HCT116 (cell line): ENCODE results near the gene STARD5. TPM values are rescaled to one million over a fixed set of nuclear protein-coding genes. Genes with fewer than 3 reads are reported as not detected.

Experiments
- ATAC-seq: fragments of 200-7000 bp; cut with Tn5 transposase; 2 replicates; pipeline ENCODE4 v1.9.1; 2020; ENCODE audit warnings: mild to moderate bottlenecking, moderate library complexity
- BruUV-seq: library from RNA; stranded (reverse); fragments of 400-500 nt; replicated peaks from 2 replicates; lab custom pipeline; 2021; lab: Mats Ljungman, UMichigan
- CTCF ChIA-PET: fragments of 300-600 bp; sonication (Branson Sonifier 250); formaldehyde crosslinking; loops from one replicate; lab custom pipeline; 2021; ENCODE audit warnings: antibody characterized with exemption; lab: Charles Lee
- POLR2A ChIA-PET: fragments of 300-600, 350-600 bp; sonication (Branson Sonifier 250); formaldehyde crosslinking; loops from one replicate; lab custom pipeline; 2021; ENCODE audit warnings: antibody characterized with exemption; lab: Charles Lee
- RAD21 ChIA-PET, 2 experiments: fragments of 300-600 bp; sonication (Branson Sonifier 250); formaldehyde crosslinking; loops; one replicate each; lab custom pipeline; 2023; ENCODE audit warnings: low total read pairs in 2 of 2; ENCODE audit not compliant: uncharacterized antibody in 2 of 2, unreplicated experiment in 2 of 2, low non-redundant PET in 1 of 2; lab: Charles Lee
- DNase-seq: peaks from one replicate; pipeline ENCODE4 v3.0.0-alpha.2; 2010; ENCODE audit warnings: low read depth, low spot score
- H2AFZ ChIP-seq: fragments of 200-600 bp; shearing (Covaris generic), sonication (generic); 2 replicates; pipeline ENCODE4 v1.6.1; 2017; ENCODE audit warnings: low read depth, mixed run types, mixed read lengths, antibody characterized with exemption, low read length; ENCODE audit not compliant: poor library complexity, severe bottlenecking
- H3K27ac ChIP-seq: 2 replicates; pipeline ENCODE4 v1.5.1; 2012; ENCODE audit warnings: low read depth, low read length
- H3K27me3 ChIP-seq: fragments of 200-600 bp; sonication (generic); 2 replicates; pipeline ENCODE4 v1.6.1; 2016; ENCODE audit warnings: mixed run types, low read length, mixed read lengths; ENCODE audit not compliant: insufficient read depth
- H3K36me3 ChIP-seq, 2 experiments: fragments of 200-500 bp in 1 of 2; fragments of 200-600 bp in 1 of 2; sonication (Bioruptor generic) in 1 of 2; sonication (generic) in 1 of 2; 2 replicates each; pipeline versions ENCODE4 v1.5.1 to v1.6.1; 2014 to 2016; ENCODE audit warnings: low read length in 2 of 2, inconsistent platforms in 1 of 2, mixed read lengths in 1 of 2, mixed run types in 1 of 2; ENCODE audit not compliant: insufficient read depth in 2 of 2, control insufficient read depth in 1 of 2
- H3K4me1 ChIP-seq, 2 experiments: fragments of 200-600 bp in 1 of 2; sonication (generic) in 1 of 2; 2 replicates each; pipeline versions ENCODE4 v1.5.1 to v1.6.1; 2012 to 2017; ENCODE audit warnings: low read length in 2 of 2, inconsistent platforms in 1 of 2, mild to moderate bottlenecking in 1 of 2, mixed read lengths in 1 of 2, mixed run types in 1 of 2, moderate library complexity in 1 of 2; ENCODE audit not compliant: insufficient read depth in 2 of 2, control insufficient read depth in 1 of 2
- H3K4me2 ChIP-seq: fragments of 200-600 bp; sonication (generic); 2 replicates; pipeline ENCODE4 v1.6.1; 2017; ENCODE audit warnings: mixed run types, low read length, mixed read lengths
- H3K4me3 ChIP-seq, 2 experiments: fragments of 200-600 bp in 1 of 2; sonication (generic) in 1 of 2; replicated peaks in 1 of 2; 2 replicates each; pipeline ENCODE4 v1.5.1; 2011 to 2016; ENCODE audit warnings: low read length in 2 of 2, control low read depth in 1 of 2, low read depth in 1 of 2, mild to moderate bottlenecking in 1 of 2, mixed read lengths in 1 of 2, mixed run types in 1 of 2
- H3K79me2 ChIP-seq: fragments of 200-600 bp; sonication (generic); 2 replicates; pipeline ENCODE4 v1.6.1; 2017; ENCODE audit warnings: mild to moderate bottlenecking, mixed run types, low read length, moderate library complexity, mixed read lengths; ENCODE audit not compliant: insufficient read depth
- H3K9ac ChIP-seq: fragments of 200-600 bp; sonication (generic); 2 replicates; pipeline ENCODE4 v1.6.1; 2016; ENCODE audit warnings: low read length, mixed read lengths
- H3K9me2 ChIP-seq: fragments of 200-600 bp; sonication (generic), shearing (Covaris generic); 2 replicates; pipeline ENCODE4 v1.6.1; 2017; ENCODE audit warnings: mixed run types, mild to moderate bottlenecking, moderate library complexity; ENCODE audit not compliant: insufficient read depth
- H3K9me3 ChIP-seq, 2 experiments: fragments of 200-500 bp in 1 of 2; fragments of 200-600 bp in 1 of 2; sonication (Bioruptor generic) in 1 of 2; sonication (generic) in 1 of 2; 2 replicates each; pipeline ENCODE4 v1.6.1; 2014 to 2017; ENCODE audit warnings: low read length in 2 of 2, mixed read lengths in 2 of 2, inconsistent platforms in 1 of 2, low read depth in 1 of 2, mild to moderate bottlenecking in 1 of 2, mixed run types in 1 of 2, moderate library complexity in 1 of 2; ENCODE audit not compliant: control insufficient read depth in 1 of 2, insufficient read depth in 1 of 2
- H4K20me1 ChIP-seq: fragments of 200-600 bp; sonication (generic), shearing (Covaris generic); 2 replicates; pipeline ENCODE4 v1.6.1; 2017; ENCODE audit warnings: mixed run types, mild to moderate bottlenecking, moderate library complexity; ENCODE audit not compliant: insufficient read depth
- CBX3 ChIP-seq: IDR thresholded peaks from 2 replicates; pipeline ENCODE4 v1.6.1; 2012; ENCODE audit warnings: low read depth
- EGR1 ChIP-seq: IDR thresholded peaks from 2 replicates; pipeline ENCODE4 v1.6.1; 2012; ENCODE audit warnings: low read depth
- EZH2 ChIP-seq: fragments of 200-600 bp; sonication (generic); IDR thresholded peaks from 2 replicates; pipeline ENCODE4 v1.6.1; 2017; ENCODE audit warnings: antibody characterized with exemption, mixed run types
- JUND ChIP-seq: IDR thresholded peaks from 2 replicates; pipeline ENCODE4 v1.6.1; 2012
- MAX ChIP-seq: IDR thresholded peaks from 2 replicates; pipeline ENCODE4 v1.6.1; 2012
- RAD21 ChIP-seq: IDR thresholded peaks from 2 replicates; pipeline ENCODE4 v1.6.1; 2012; ENCODE audit warnings: low read depth, mild to moderate bottlenecking
- SRF ChIP-seq: IDR thresholded peaks from 2 replicates; pipeline ENCODE4 v1.6.1; 2012; ENCODE audit warnings: low read depth
- TCF7L2 ChIP-seq: IDR thresholded peaks from 2 replicates; pipeline ENCODE4 v1.7.0; 2011; ENCODE audit warnings: borderline replicate concordance, inconsistent platforms; ENCODE audit not compliant: insufficient read depth, insufficient read length; ENCODE audit errors: extremely low read depth
- ZBTB33 ChIP-seq: IDR thresholded peaks from 2 replicates; pipeline ENCODE4 v1.6.1; 2011; ENCODE audit warnings: mild to moderate bottlenecking, low read length, moderate library complexity; ENCODE audit not compliant: insufficient replicate concordance; ENCODE audit errors: extremely low read depth
- ZNF274 ChIP-seq: fragments of 200-500 bp; sonication (Bioruptor generic); IDR thresholded peaks from 2 replicates; pipeline ENCODE4 v1.6.1; 2014; ENCODE audit warnings: mild to moderate bottlenecking, low read depth, low read length, inconsistent platforms
- intact Hi-C: fragments of 100-400 bp; cut with micrococcal nuclease; formaldehyde crosslinking; loops from 2 replicates; pipeline ENCODE4 v1.10.0; 2022
- total RNA-seq: library from RNA; stranded (reverse); gene quantifications from one replicate; pipeline ENCODE4 v1.2.1, GENCODE V29; 2021; ENCODE audit not compliant: unreplicated experiment
- TF ChIP-seq, protein P1 (sequence below): IDR thresholded peaks from 2 replicates; pipeline ENCODE4 v1.6.1; 2012; ENCODE audit warnings: low read depth

Gene STARD5
- total RNA-seq, 1 experiment from 2014 or later: 4.0 TPM

DNA sequence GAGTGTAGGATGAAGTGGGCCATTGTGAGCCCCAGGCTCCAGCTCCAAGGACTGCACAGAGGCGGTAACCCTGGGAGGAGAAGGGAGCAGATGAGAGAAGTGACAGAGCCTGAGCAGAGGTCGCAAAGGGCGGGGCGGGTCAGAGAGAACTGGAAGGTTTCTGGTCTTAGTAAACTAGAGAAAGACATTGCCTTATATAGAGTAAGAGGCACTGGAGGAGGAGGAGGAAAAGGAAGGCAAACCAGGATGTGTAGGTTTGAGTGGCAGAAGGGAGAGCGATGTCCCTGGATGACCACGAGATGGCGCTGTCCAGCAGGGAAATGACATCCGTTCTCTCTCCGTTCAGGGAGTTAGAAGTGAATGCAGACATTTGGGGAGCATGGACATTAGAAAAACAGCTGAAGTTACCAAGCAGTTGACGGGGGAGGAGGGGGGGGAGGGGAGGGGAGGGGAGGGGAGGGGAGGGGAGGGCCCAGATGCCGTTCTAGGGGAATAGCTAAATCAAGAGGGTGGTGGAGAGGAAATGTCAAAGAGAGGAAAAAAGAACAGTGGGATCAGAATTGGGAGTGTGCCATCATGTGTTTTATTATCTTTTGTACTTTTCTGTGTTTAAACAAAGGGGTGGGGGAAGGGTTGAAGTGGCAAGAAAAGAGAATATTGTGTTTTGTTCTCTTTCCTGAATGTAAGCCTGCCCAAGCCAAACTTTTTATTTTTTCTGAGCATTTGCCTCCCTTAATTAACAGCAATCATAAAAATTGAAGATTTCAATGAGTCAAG lies 48.8 kb downstream of the STARD5 start (continued):
- TF ChIP-seq, protein P1, sequence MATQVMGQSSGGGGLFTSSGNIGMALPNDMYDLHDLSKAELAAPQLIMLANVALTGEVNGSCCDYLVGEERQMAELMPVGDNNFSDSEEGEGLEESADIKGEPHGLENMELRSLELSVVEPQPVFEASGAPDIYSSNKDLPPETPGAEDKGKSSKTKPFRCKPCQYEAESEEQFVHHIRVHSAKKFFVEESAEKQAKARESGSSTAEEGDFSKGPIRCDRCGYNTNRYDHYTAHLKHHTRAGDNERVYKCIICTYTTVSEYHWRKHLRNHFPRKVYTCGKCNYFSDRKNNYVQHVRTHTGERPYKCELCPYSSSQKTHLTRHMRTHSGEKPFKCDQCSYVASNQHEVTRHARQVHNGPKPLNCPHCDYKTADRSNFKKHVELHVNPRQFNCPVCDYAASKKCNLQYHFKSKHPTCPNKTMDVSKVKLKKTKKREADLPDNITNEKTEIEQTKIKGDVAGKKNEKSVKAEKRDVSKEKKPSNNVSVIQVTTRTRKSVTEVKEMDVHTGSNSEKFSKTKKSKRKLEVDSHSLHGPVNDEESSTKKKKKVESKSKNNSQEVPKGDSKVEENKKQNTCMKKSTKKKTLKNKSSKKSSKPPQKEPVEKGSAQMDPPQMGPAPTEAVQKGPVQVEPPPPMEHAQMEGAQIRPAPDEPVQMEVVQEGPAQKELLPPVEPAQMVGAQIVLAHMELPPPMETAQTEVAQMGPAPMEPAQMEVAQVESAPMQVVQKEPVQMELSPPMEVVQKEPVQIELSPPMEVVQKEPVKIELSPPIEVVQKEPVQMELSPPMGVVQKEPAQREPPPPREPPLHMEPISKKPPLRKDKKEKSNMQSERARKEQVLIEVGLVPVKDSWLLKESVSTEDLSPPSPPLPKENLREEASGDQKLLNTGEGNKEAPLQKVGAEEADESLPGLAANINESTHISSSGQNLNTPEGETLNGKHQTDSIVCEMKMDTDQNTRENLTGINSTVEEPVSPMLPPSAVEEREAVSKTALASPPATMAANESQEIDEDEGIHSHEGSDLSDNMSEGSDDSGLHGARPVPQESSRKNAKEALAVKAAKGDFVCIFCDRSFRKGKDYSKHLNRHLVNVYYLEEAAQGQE: no peak
- peak; percentile 44; the same call in 1 of the 2 replicates for TF ChIP-seq SRF
- TF ChIP-seq RAD21: peak; percentile 93
- no peak for TF ChIP-seq ZNF274

DNA sequence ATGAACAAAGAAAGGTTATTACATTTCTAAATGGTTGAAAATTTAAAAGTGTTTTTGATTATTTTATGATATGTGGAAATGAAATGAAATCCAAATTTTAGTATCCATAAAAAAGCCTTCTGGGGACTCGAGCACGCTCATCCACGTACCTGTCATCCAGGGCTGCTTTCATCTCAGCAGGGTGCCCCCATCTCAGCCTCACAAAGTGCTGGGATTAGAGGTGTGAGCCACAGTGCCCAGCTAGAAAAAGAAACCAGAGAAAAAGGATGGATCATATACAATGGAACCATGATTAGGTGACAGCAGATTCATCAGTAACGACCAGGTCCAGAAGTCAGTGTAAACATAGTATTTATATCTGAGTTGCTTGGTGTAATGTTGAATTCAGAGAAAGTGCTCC lies 49.7 kb downstream of the STARD5 start:
- H3K27me3 ChIP-seq: no peaks in the 10 kb centered on the region
- H2AFZ ChIP-seq: no peak overlapping the region
- H3K79me2 ChIP-seq: no peaks in the 10 kb centered on the region
- no peak overlapping the region for H3K4me2 ChIP-seq
- no peak overlapping the region for H3K27ac ChIP-seq
- RAD21 ChIA-PET: interaction anchor here (0.8 to 1.7 kb wide), 7 partner anchors 8 to 127 kb away, joined by 3 to 13 read pairs (median 6); no protein-coding TSS in a partner anchor
- TF ChIP-seq TCF7L2 (no peak), ZNF274 (no peak), EGR1 (no peak), ZBTB33 (no peak), CBX3 (no peak), JUND (no peak), MAX (no peak), EZH2 (no peak), SRF (no peak), RAD21 (no peak)
- TF ChIP-seq, protein P1: no peak
- TF ChIP-seq, all 23 proteins: peak for 0
- no peak for DNase-seq
- ChIA-PET CTCF (interaction anchor here (1.0 to 2.5 kb wide), 8 partner anchors 8 to 169 kb away, joined by 3 to 67 read pairs (median 12); no protein-coding TSS in a partner anchor), POLR2A (interaction anchor here (0.7 kb wide), 1 partner anchor 167 kb away, joined by 3 read pairs; no protein-coding TSS in a partner anchor)
- Histone ChIP-seq H4K20me1 (no peaks in the 10 kb centered on the region), H3K36me3 (no peaks in the 10 kb centered on the region), H3K4me3 (no peak overlapping the region), H3K9me2 (no peaks in the 10 kb centered on the region), H3K9ac (no peak overlapping the region), H3K9me3 (no peaks in the 10 kb centered on the region), H3K4me1 (peaks cover 2 to 8% of the 10 kb centered on the region in 2 experiments; a peak in 2 of 4 replicates)
- intact Hi-C loops: no loop called here
- no TSS peak for BruUV-seq
- ATAC-seq: no peak
